ENCODE data around the gene TESK1. TPM values are rescaled to one million over a fixed set of nuclear protein-coding genes. Genes with fewer than 3 reads are reported as not detected.

The TESK1 gene
- total and polyA plus RNA-seq, 4 donors, result 13.7 to 46.9 (median 30.5) TPM

DNA sequence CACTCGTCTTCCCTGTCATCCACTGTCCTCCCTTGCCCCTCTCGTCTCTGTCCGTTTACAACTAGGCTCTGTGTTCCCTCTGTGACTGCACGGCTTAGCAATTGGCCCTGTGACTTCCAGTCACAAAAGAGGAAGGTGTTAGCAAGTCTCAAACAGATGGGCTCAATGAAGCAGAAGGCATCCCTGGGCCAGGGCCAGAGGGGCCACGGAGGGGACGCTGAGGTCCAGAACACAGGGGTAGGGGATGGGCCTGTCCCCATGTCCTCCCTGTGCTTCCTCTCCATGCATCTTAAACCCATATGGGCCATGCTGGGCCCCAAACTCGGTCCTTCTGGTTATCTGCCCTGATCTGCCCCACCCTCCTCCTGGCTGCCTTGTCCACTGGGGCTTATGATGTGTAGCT is 13.3 kb downstream of the TESK1 start, which contains the start of gene CD72:
TSS of gene CD72 (minus strand) at position 89 of the 403 bp plus-strand sequence. CDS start 110 bp downstream, outside the sequence.
- H3K36me3 ChIP-seq (ENCODE audit: control insufficient read depth in 4 of 4, insufficient read depth in 4 of 4, low read length in 4 of 4), result no peaks in the 10 kb centered on the region
- TF ChIP-seq, protein P1, sequence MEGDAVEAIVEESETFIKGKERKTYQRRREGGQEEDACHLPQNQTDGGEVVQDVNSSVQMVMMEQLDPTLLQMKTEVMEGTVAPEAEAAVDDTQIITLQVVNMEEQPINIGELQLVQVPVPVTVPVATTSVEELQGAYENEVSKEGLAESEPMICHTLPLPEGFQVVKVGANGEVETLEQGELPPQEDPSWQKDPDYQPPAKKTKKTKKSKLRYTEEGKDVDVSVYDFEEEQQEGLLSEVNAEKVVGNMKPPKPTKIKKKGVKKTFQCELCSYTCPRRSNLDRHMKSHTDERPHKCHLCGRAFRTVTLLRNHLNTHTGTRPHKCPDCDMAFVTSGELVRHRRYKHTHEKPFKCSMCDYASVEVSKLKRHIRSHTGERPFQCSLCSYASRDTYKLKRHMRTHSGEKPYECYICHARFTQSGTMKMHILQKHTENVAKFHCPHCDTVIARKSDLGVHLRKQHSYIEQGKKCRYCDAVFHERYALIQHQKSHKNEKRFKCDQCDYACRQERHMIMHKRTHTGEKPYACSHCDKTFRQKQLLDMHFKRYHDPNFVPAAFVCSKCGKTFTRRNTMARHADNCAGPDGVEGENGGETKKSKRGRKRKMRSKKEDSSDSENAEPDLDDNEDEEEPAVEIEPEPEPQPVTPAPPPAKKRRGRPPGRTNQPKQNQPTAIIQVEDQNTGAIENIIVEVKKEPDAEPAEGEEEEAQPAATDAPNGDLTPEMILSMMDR (IDR thresholded peaks at IDR 0.05; ENCODE audit: control extremely low read depth, extremely low read depth), result no peak
- ATAC-seq (ENCODE audit: insufficient read depth, low FRiP score) (no peak), DNase-seq (no peak)
- H3K9me3 ChIP-seq (ENCODE audit: control insufficient read depth in 4 of 4, insufficient read depth in 3 of 4, low read length in 3 of 4), result no peaks in the 10 kb centered on the region
- peaks cover 0 to 7% (median 0%) of the 10 kb centered on the region in 5 donors for H3K4me1 ChIP-seq (ENCODE audit: control insufficient read depth in 5 of 5, insufficient read depth in 5 of 5, low read length in 5 of 5)
- WGBS, 2 donors, result 35 to 59% methylated on average over 7 of the region's 7 CpGs
- H3K9ac ChIP-seq (ENCODE audit: insufficient read depth in 1 of 2, low read length in 2 of 2), result no peak within 1 kb of the TSS
- peak within 1 kb of the TSS; percentile 18 for H3K4me3 ChIP-seq
- peaks cover 0 to 17% (median 16%) of the 10 kb centered on the region in 3 donors for H3K27me3 ChIP-seq (ENCODE audit: control insufficient read depth in 3 of 3, insufficient read depth in 3 of 3, low read length in 2 of 3)
- no peak within 1 kb of the TSS for H3K27ac ChIP-seq (ENCODE audit: low read depth in 1 of 2, low read length in 1 of 2)

DNA sequence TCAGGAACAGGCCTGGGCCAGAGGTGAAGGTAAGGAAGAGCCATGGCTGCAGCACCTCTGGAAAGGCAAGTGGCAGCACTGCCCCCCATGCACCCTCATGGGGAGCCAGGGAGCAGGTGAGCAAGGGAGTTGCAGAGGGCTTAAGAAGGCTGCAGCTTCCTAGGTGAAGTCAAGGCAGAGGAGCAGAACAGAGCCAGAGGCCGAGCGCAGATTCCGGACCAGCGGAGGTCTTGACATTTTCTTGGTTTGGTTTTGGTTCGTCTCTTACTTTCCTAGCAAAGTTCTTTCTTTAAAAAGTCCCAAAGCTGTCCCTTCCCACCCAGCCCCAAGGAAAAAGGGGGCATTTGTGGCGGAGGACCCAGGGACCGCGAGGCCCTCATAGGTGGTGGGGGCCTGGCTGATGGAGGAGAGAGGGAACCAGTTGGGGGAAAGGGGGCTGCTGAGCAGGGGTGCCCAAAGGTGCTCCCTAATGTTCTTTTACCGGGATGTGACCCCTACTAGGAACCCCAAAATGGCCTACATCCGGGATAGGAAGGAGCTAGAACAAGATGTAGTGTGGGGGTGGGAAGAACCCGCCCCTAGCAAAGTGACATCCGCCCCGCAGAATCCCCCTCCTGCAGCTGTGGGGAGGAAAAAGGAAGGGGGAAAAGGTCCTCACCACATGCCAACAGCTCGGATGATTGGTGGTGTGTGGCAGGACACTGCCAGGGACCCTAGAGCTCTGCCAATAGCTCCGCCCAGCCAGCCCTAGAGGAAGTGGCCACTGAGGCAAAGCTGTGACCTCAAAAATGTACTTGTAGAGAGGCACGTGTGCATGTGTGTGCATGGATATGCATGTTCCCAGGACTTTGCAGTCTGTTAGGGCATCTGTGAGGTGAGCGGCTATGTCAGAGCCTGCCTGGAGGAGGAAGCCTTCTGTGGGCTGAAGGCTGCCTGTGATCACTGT is 14.1 kb downstream of the TESK1 start:
- H3K9me3 ChIP-seq (ENCODE audit: control insufficient read depth in 4 of 4, insufficient read depth in 3 of 4, low read length in 3 of 4), result no peaks in the 10 kb centered on the region
- H3K27ac ChIP-seq (ENCODE audit: low read depth in 1 of 2, low read length in 1 of 2), result no peak overlapping the region
- H3K9ac ChIP-seq (ENCODE audit: insufficient read depth in 1 of 2, low read length in 2 of 2), result no peak overlapping the region
- DNase-seq (peak in 1 of 3 donors; percentile 34), ATAC-seq (ENCODE audit: insufficient read depth, low FRiP score) (no peak)
- 68 to 74% methylated on average over 17 of the region's 17 CpGs for WGBS, 2 donors
- no peaks in the 10 kb centered on the region for H3K36me3 ChIP-seq (ENCODE audit: control insufficient read depth in 4 of 4, insufficient read depth in 4 of 4, low read length in 4 of 4)
- peaks cover 0 to 17% (median 16%) of the 10 kb centered on the region in 3 donors for H3K27me3 ChIP-seq (ENCODE audit: control insufficient read depth in 3 of 3, insufficient read depth in 3 of 3, low read length in 2 of 3)
- TF ChIP-seq, protein P1 (IDR thresholded peaks at IDR 0.05; ENCODE audit: control extremely low read depth, extremely low read depth), result no peak
- H3K4me3 ChIP-seq, result no peak overlapping the region
- H3K4me1 ChIP-seq (ENCODE audit: control insufficient read depth in 5 of 5, insufficient read depth in 5 of 5, low read length in 5 of 5), result peaks cover 0 to 7% (median 0%) of the 10 kb centered on the region in 5 donors

DNA sequence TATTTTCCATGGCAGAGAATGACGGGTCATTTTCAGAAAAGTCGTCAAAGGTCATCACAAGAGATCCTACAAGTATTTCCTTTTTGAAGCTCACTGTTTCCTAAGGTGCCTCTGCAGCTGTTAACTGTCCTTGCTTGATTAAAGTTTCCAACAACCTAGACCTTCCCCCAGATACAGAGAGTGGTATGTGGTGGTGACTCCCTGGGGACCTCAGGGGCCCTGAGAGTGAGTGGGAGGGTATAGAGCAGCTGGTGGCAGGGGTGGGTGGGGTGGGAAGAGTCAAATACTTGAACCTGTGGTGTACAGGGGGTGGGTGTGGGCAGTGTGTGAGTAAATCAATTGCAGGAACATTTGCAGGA is 14.7 kb downstream of the TESK1 start:
- H3K4me1 ChIP-seq (ENCODE audit: control insufficient read depth in 5 of 5, insufficient read depth in 5 of 5, low read length in 5 of 5), result peaks cover 0 to 7% (median 0%) of the 10 kb centered on the region in 5 donors
- H3K4me3 ChIP-seq, result no peak overlapping the region
- TF ChIP-seq, protein P1 (IDR thresholded peaks at IDR 0.05; ENCODE audit: control extremely low read depth, extremely low read depth), result no peak
- H3K9me3 ChIP-seq (ENCODE audit: control insufficient read depth in 4 of 4, insufficient read depth in 3 of 4, low read length in 3 of 4), result no peaks in the 10 kb centered on the region
- H3K36me3 ChIP-seq (ENCODE audit: control insufficient read depth in 4 of 4, insufficient read depth in 4 of 4, low read length in 4 of 4), result no peaks in the 10 kb centered on the region
- H3K27ac ChIP-seq (ENCODE audit: low read depth in 1 of 2, low read length in 1 of 2), result no peak overlapping the region
- no peak for ATAC-seq (ENCODE audit: insufficient read depth, low FRiP score)
- H3K27me3 ChIP-seq (ENCODE audit: control insufficient read depth in 3 of 3, insufficient read depth in 3 of 3, low read length in 2 of 3), result peaks cover 0 to 17% (median 16%) of the 10 kb centered on the region in 3 donors
- DNase-seq, result no peak
- no peak overlapping the region for H3K9ac ChIP-seq (ENCODE audit: insufficient read depth in 1 of 2, low read length in 2 of 2)
- 31 to 48% methylated on average over 2 of the region's 2 CpGs for WGBS, 2 donors

All from lung (tissue), 12 donors.